Kidney (tissue), 14 donors: ENCODE results near the gene ZNF219. TPM values are rescaled to one million over a fixed set of nuclear protein-coding genes. Genes with fewer than 3 reads are reported as not detected.

Experiments used
- DNase-seq, 5 donors: peaks; one replicate each; pipeline ENCODE4 v3.0.0-alpha.2; 2013 to 2020
- FAIRE-seq: peaks from 2 replicates; lab custom pipeline; 2012; peaks lifted over from hg19 to GRCh38; lab: Jason Lieb, UNC
- H3K27ac ChIP-seq, 2 donors: one replicate each; pipeline ENCODE4 v1.7.0; 2013; ENCODE audit warnings: low read depth in 2 of 2, low read length in 2 of 2, inconsistent platforms in 1 of 2
- H3K27me3 ChIP-seq: one replicate; pipeline ENCODE4 v1.7.1; 2013; ENCODE audit warnings: low read length, inconsistent platforms; ENCODE audit not compliant: control insufficient read depth, insufficient read depth
- H3K36me3 ChIP-seq, 3 donors: one replicate each; pipeline versions ENCODE4 v1.7.0 to v1.7.1; 2013; ENCODE audit warnings: low read length in 3 of 3, control low read depth in 1 of 3, inconsistent platforms in 1 of 3; ENCODE audit not compliant: insufficient read depth in 3 of 3, control insufficient read depth in 2 of 3
- H3K4me1 ChIP-seq, 3 donors: one replicate each; pipeline versions ENCODE4 v1.7.0 to v1.7.1; 2013; ENCODE audit warnings: low read length in 3 of 3, inconsistent platforms in 1 of 3, low read depth in 1 of 3; ENCODE audit not compliant: control insufficient read depth in 2 of 3, insufficient read depth in 2 of 3
- H3K4me3 ChIP-seq, 3 donors: one replicate each; pipeline versions ENCODE4 v1.7.0 to v1.8.1; 2013; ENCODE audit warnings: low read length in 3 of 3, control low read depth in 1 of 3, inconsistent platforms in 1 of 3
- H3K9ac ChIP-seq, 3 donors: one replicate each; pipeline versions ENCODE4 v1.7.0 to v1.7.1; 2013; ENCODE audit warnings: low read length in 3 of 3, control low read depth in 1 of 3, inconsistent platforms in 1 of 3
- H3K9me3 ChIP-seq, 3 donors: one replicate each; pipeline versions ENCODE4 v1.7.0 to v1.7.1; 2013; ENCODE audit warnings: low read length in 3 of 3, control low read depth in 1 of 3, inconsistent platforms in 1 of 3; ENCODE audit not compliant: control insufficient read depth in 2 of 3, insufficient read depth in 1 of 3
- CTCF ChIP-seq: IDR thresholded peaks from 3 replicates; pipeline ENCODE4 v1.5.1; 2012; ENCODE audit warnings: mild to moderate bottlenecking, moderate library complexity, borderline replicate concordance; ENCODE audit not compliant: insufficient read depth; ENCODE audit errors: extremely low read depth
- intact Hi-C: fragments of 100-400 bp; cut with DNase I; formaldehyde crosslinking; loops from one replicate; pipeline ENCODE4 v1.11.1; 2022
- polyA plus RNA-seq: library from polyadenylated mRNA; stranded (reverse); fragments of 350-450 nt; fragmentation: Illumina TruSeq; extraction: RNeasy Lipid Tissue Mini Kit (QIAGEN cat#74804); gene quantifications from one replicate; pipeline ENCODE4 v1.2.3, GENCODE V29; 2014; ENCODE audit warnings: low read depth, low replicate concordance; ENCODE audit not compliant: insufficient read depth
- total RNA-seq: library from RNA; stranded (reverse); fragmentation: NEBNext Ultra II Directional; extraction: Animal tissue kit (Norgen Biotek cat#: 25700); gene quantifications from one replicate; pipeline ENCODE4 v1.2.1, GENCODE V29; 2021
- donor health status: control.
- donor health status: control.
- donor health status: control.
- donor health status: control.
- donor health status: control.
- donor health status: DM: yes; HTN: yes; CAD: no.
- donor health status: Normal renal cell carcinoma (clear cell type).

Gene ZNF219
- total and polyA plus RNA-seq, 2 donors from 2014 or later: 12.6 to 24.6 TPM

DNA sequence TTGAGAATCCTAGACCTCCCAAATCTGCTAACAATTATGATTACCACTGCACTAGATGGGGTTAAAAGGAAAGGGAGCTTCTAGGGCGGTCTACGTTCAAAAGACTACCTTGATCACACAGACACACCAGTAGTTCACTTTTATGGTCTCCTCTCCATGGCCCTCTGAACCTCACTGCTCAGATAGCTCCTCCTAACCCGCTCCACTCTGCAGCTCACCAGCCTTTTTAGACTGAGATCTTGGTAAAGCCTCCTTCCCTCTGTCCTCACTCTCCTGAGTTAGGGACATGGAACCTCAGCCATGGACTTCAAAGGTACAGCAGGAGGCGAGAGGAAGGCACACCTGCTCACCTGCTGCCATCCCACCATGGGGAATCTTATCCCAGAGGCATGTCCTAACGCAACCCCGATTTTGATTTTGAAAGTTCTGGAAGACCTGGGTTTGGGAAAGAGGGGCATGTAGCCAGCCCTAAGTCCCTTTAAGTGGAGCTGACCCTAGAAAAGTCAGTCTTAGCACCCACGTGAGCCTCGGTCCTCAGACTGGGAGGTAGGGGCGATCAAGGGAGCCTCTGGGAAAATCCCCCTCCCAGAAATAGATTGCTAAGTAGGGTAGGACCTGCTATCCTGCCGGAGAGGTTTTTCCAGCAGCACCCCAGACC lies 1.3 kb downstream of the ZNF219 start:
- peak overlapping the region in 1 of 3 donors; percentile 12 for H3K9ac ChIP-seq
- H3K27me3 ChIP-seq: no peaks in the 10 kb centered on the region
- DNase-seq: peak in 1 of 5 donors; percentile 46
- peak overlapping the region; percentile 61 to 87 for H3K27ac ChIP-seq
- no peak for FAIRE-seq
- peak overlapping the region in 1 of 3 donors; percentile 33 for H3K4me3 ChIP-seq
- TF ChIP-seq CTCF: no peak
- H3K9me3 ChIP-seq: no peaks in the 10 kb centered on the region
- no peaks in the 10 kb centered on the region for H3K36me3 ChIP-seq
- intact Hi-C loops: no loop called here
- peaks cover 9 to 22% (median 13%) of the 10 kb centered on the region in 3 donors for H3K4me1 ChIP-seq

- Histone ChIP-seq H3K4me3 (no peak overlapping the region), H3K4me1 (peaks cover 9 to 22% (median 13%) of the 10 kb centered on the region in 3 donors), H3K27me3 (no peaks in the 10 kb centered on the region), H3K36me3 (no peaks in the 10 kb centered on the region), H3K27ac (no peak overlapping the region), H3K9me3 (no peaks in the 10 kb centered on the region), H3K9ac (no peak overlapping the region)
- FAIRE-seq: no peak
- TF ChIP-seq CTCF: no peak
- intact Hi-C loops: no loop called here
- no peak for DNase-seq
These were observed 2.0 kb downstream of the ZNF219 start for GRCh38 chr14:21096438-21096837.

- H3K27me3 ChIP-seq: no peaks in the 10 kb centered on the region
- no peak for TF ChIP-seq CTCF
- peaks cover 0 to 4% (median 0%) of the 10 kb centered on the region in 3 donors for H3K36me3 ChIP-seq
- no peak overlapping the region for H3K27ac ChIP-seq
- intact Hi-C loops: no loop called here
- H3K9ac ChIP-seq: no peak overlapping the region
- no peak overlapping the region for H3K4me3 ChIP-seq
- FAIRE-seq: no peak
- DNase-seq: no peak
- H3K9me3 ChIP-seq: no peaks in the 10 kb centered on the region
- peaks cover 9 to 22% (median 13%) of the 10 kb centered on the region in 3 donors for H3K4me1 ChIP-seq
These were observed 2.8 kb downstream of the ZNF219 start for GRCh38 chr14:21095430-21096205.
